Osteoblast (primary cell): Measurements from ENCODE around the gene CD52. TPM values are rescaled to one million over a fixed set of nuclear protein-coding genes. Genes with fewer than 3 reads are reported as not detected.
A peak's percentile ranks its signal among the peaks of the same experiment; 100 is the strongest.

Experiments used
- DNase-seq: peaks from one replicate; pipeline ENCODE4 v3.0.0; 2011; ENCODE audit warnings: low spot score, mixed read lengths; ENCODE audit not compliant: insufficient read length; ENCODE audit errors: missing footprints
- H2AFZ ChIP-seq: 2 replicates; pipeline ENCODE4 v1.6.0; 2011; ENCODE audit warnings: mild to moderate bottlenecking, low read length
- H3K27ac ChIP-seq: 2 replicates; pipeline ENCODE4 v1.5.1; 2011; ENCODE audit warnings: mild to moderate bottlenecking, low read depth, low read length, moderate library complexity
- H3K27me3 ChIP-seq: 2 replicates; pipeline ENCODE4 v1.6.0; 2012; ENCODE audit warnings: mild to moderate bottlenecking, control low read depth, inconsistent platforms, low read length, moderate library complexity; ENCODE audit not compliant: insufficient read depth
- H3K36me3 ChIP-seq: 2 replicates; pipeline ENCODE4 v1.5.1; 2011; ENCODE audit warnings: mild to moderate bottlenecking, low read length, control low read depth, moderate library complexity; ENCODE audit not compliant: insufficient read depth
- H3K4me1 ChIP-seq: 2 replicates; pipeline ENCODE4 v1.5.1; 2011; ENCODE audit warnings: mild to moderate bottlenecking, low read length, control low read depth, moderate library complexity; ENCODE audit not compliant: insufficient read depth
- H3K4me2 ChIP-seq: 2 replicates; pipeline ENCODE4 v1.6.0; 2011; ENCODE audit warnings: mild to moderate bottlenecking, low read length; ENCODE audit not compliant: insufficient read depth
- H3K4me3 ChIP-seq: fragments of 200-600 bp; sonication (generic); 3 replicates; pipeline ENCODE4 v1.5.1; 2012; ENCODE audit warnings: mild to moderate bottlenecking, low read length, inconsistent platforms; ENCODE audit not compliant: insufficient read depth
- H3K79me2 ChIP-seq: 2 replicates; pipeline ENCODE4 v1.6.0; 2012; ENCODE audit warnings: mild to moderate bottlenecking, low read length, control low read depth, inconsistent platforms; ENCODE audit not compliant: insufficient read depth
- H3K9me3 ChIP-seq: 2 replicates; pipeline ENCODE4 v1.5.1; 2011; ENCODE audit warnings: low read depth, low read length, control low read depth
- H4K20me1 ChIP-seq: 2 replicates; pipeline ENCODE4 v1.6.0; 2012; ENCODE audit warnings: mild to moderate bottlenecking, low read length, control low read depth; ENCODE audit not compliant: insufficient read depth
- total RNA-seq: library from RNA; depleted of rRNA; stranded (reverse); fragments of >200 nt; gene quantifications from 2 replicates; pipeline ENCODE4 v1.2.3, GENCODE V29; 2012
- TF ChIP-seq, protein P1 (sequence below): IDR thresholded peaks from 2 replicates; pipeline ENCODE4 v1.5.1; 2011; ENCODE audit warnings: mild to moderate bottlenecking, low read depth, low read length, moderate library complexity; ENCODE audit errors: extremely low read depth

The CD52 gene
- total RNA-seq, 1 donor: not detected

- peaks cover 30% of the 10 kb centered on the region for H3K36me3 ChIP-seq
- peak; percentile 76 for DNase-seq
- H3K27me3 ChIP-seq: no peaks in the 10 kb centered on the region
- H3K4me1 ChIP-seq: peaks cover 73% of the 10 kb centered on the region
- H3K4me3 ChIP-seq: no peak overlapping the region
- peak overlapping the region; percentile 66 for H3K27ac ChIP-seq
- no peak overlapping the region for H2AFZ ChIP-seq
- H4K20me1 ChIP-seq: peaks cover 25% of the 10 kb centered on the region
- TF ChIP-seq, protein P1, sequence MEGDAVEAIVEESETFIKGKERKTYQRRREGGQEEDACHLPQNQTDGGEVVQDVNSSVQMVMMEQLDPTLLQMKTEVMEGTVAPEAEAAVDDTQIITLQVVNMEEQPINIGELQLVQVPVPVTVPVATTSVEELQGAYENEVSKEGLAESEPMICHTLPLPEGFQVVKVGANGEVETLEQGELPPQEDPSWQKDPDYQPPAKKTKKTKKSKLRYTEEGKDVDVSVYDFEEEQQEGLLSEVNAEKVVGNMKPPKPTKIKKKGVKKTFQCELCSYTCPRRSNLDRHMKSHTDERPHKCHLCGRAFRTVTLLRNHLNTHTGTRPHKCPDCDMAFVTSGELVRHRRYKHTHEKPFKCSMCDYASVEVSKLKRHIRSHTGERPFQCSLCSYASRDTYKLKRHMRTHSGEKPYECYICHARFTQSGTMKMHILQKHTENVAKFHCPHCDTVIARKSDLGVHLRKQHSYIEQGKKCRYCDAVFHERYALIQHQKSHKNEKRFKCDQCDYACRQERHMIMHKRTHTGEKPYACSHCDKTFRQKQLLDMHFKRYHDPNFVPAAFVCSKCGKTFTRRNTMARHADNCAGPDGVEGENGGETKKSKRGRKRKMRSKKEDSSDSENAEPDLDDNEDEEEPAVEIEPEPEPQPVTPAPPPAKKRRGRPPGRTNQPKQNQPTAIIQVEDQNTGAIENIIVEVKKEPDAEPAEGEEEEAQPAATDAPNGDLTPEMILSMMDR: no peak
- no peaks in the 10 kb centered on the region for H3K9me3 ChIP-seq
- H3K79me2 ChIP-seq: peaks cover 46% of the 10 kb centered on the region
- no peak overlapping the region for H3K4me2 ChIP-seq
Measured at GRCh38 chr1:26282401-26282918, 35.3 kb upstream of the CD52 start.

DNA sequence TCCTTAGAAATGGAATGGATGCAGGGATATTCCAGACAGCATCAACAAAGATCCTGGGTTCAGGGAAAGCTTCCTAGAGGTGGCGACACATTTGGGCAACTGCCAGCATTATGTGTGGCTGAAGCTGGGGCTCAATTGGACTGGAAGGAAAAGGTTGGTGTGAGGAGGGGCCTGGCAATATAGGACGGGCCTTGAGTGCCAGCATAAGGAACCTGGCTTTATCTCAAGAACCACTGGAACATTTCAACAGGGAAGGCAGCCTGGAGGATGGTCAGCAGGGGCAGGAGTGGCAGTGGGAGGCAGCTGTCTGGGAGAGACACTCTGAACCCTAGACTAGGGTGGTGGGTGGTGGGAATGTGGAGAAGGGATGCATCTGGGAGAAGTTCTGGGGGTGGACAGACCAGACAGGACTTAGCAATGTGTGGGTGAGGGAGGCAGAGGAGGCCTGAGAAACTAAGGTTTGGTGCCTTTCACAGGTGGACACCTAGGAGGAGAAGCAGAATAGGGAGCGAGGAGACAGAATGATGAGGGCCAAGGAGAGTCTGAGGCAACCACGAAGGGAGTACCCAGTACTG, 34.4 kb upstream of the CD52 start:
- TF ChIP-seq, protein P1: no peak
- Histone ChIP-seq H3K9me3 (no peaks in the 10 kb centered on the region), H3K27me3 (no peaks in the 10 kb centered on the region), H3K36me3 (peaks cover 29% of the 10 kb centered on the region), H3K4me1 (peaks cover 66% of the 10 kb centered on the region), H3K4me3 (no peak overlapping the region), H3K27ac (peak overlapping the region; percentile 66), H3K79me2 (peaks cover 46% of the 10 kb centered on the region), H3K4me2 (no peak overlapping the region), H2AFZ (no peak overlapping the region), H4K20me1 (peaks cover 25% of the 10 kb centered on the region)
- peak; percentile 77 for DNase-seq

DNA sequence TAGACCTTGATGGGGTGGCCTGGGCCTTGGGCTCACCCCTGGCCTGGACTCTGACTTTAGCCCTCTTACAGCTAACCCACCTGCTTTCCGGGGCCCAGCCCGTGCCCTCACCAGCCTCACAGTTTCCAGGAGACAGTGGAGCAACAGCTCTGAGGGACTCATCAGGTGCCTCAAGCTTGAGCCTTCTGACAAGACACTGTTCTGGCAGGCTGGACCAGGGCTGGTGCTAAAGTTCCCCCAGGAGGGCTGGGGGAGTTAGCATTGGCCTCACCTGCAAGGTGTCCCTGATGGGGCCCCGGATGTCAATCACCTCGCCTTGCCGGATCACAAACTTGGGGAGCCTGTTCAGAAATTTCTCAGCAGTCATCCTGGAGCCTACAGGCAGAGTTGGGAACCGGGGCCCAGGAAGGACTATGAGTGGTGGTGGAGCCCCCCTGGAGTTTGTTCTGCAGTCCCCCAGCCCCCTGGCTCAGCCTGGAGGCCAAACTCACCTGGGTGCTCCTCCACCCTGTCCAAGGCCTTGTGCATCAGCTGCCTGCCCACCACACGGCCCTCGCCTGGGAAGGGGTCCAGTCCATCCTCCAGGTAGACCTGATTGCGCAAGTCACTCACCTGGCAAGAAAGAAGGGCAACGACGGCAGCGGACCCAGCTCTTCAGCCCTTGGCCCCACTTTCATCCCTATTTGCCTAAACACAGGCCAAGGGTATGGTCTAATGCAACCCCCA, 33.7 kb upstream of the CD52 start:
- Histone ChIP-seq H3K27ac (peak overlapping the region; percentile 66), H4K20me1 (peaks cover 25% of the 10 kb centered on the region), H3K4me1 (peaks cover 62% of the 10 kb centered on the region), H3K4me3 (no peak overlapping the region), H3K27me3 (no peaks in the 10 kb centered on the region), H3K9me3 (no peaks in the 10 kb centered on the region), H3K4me2 (peak overlapping the region; percentile 28), H3K36me3 (peaks cover 29% of the 10 kb centered on the region), H2AFZ (no peak overlapping the region), H3K79me2 (peaks cover 46% of the 10 kb centered on the region)
- DNase-seq: peak; percentile 78
- TF ChIP-seq, protein P1: no peak
